Lower leg skin (tissue), 3 donors: ENCODE results near the gene TADA2B.

Experiments used
- POLR2A ChIP-seq, 2 donors: fragments of 450-650 bp; IDR thresholded peaks; one replicate each; pipeline ENCODE4 v1.6.1; 2016 to 2017; ENCODE audit warnings: antibody characterized with exemption in 2 of 2, mild to moderate bottlenecking in 1 of 2, moderate library complexity in 1 of 2
- TF ChIP-seq, protein P1 (sequence below), 3 donors: fragments of 450-650 bp; IDR thresholded peaks; one replicate each; pipeline ENCODE4 v1.5.1; 2016; ENCODE audit warnings: antibody characterized with exemption in 3 of 3, mild to moderate bottlenecking in 3 of 3, moderate library complexity in 2 of 3

DNA sequence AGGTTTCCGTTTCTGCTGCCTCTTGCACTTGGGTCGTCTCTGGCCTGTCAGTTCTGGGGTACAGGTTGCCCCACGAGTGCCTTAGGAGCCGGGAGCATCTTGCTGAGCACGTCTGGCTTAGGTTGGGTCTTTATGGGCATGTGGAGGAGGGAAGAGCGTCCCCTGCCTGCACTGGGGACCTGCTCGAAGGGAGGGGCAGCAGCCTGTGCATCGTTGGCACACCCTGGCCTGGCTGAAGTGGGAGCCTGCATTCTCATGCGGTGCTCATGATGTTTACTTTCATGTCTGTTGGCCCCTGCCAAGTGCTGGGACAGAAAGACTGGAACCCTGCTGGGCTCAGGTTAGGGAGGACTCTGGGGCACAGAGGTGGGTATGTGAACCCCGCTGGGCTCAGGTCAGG, 23.8 kb upstream of the TADA2B start:
- TF ChIP-seq, protein P1, sequence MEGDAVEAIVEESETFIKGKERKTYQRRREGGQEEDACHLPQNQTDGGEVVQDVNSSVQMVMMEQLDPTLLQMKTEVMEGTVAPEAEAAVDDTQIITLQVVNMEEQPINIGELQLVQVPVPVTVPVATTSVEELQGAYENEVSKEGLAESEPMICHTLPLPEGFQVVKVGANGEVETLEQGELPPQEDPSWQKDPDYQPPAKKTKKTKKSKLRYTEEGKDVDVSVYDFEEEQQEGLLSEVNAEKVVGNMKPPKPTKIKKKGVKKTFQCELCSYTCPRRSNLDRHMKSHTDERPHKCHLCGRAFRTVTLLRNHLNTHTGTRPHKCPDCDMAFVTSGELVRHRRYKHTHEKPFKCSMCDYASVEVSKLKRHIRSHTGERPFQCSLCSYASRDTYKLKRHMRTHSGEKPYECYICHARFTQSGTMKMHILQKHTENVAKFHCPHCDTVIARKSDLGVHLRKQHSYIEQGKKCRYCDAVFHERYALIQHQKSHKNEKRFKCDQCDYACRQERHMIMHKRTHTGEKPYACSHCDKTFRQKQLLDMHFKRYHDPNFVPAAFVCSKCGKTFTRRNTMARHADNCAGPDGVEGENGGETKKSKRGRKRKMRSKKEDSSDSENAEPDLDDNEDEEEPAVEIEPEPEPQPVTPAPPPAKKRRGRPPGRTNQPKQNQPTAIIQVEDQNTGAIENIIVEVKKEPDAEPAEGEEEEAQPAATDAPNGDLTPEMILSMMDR (IDR thresholded peaks at IDR 0.05): no peak
- TF ChIP-seq POLR2A (IDR thresholded peaks at IDR 0.05): no peak
